Parathyroid adenoma (tissue), 2 donors: Measurements from ENCODE around the gene INMT.

Experiments
- H2AFZ ChIP-seq: fragments of 300-600 bp; sonication (generic); one replicate; pipeline ENCODE4 v1.7.0; 2017; ENCODE audit warnings: antibody characterized with exemption, mild to moderate bottlenecking
- H3K27ac ChIP-seq: fragments of 300-600 bp; sonication (generic); one replicate; pipeline ENCODE4 v1.7.0; 2017
- H3K27me3 ChIP-seq: fragments of 300-600 bp; sonication (generic); one replicate; pipeline ENCODE4 v1.7.0; 2017; ENCODE audit warnings: low read length; ENCODE audit not compliant: control insufficient read depth, insufficient read depth
- H3K36me3 ChIP-seq: fragments of 300-600 bp; sonication (generic); one replicate; pipeline ENCODE4 v1.7.0; 2017; ENCODE audit warnings: low read length; ENCODE audit not compliant: control insufficient read depth, insufficient read depth
- H3K4me1 ChIP-seq: fragments of 300-600 bp; sonication (generic); one replicate; pipeline ENCODE4 v1.7.0; 2017; ENCODE audit warnings: control low read depth
- H3K4me2 ChIP-seq: fragments of 300-600 bp; sonication (generic); one replicate; pipeline ENCODE4 v1.7.0; 2017; ENCODE audit warnings: low read length
- H3K4me3 ChIP-seq: fragments of 300-600 bp; sonication (generic); one replicate; pipeline ENCODE4 v1.7.0; 2017; ENCODE audit warnings: low read depth, low read length
- H3K79me2 ChIP-seq: fragments of 300-600 bp; sonication (generic); one replicate; pipeline ENCODE4 v1.7.0; 2017; ENCODE audit warnings: control low read depth
- H3K9ac ChIP-seq: fragments of 300-600 bp; sonication (generic); one replicate; pipeline ENCODE4 v1.7.0; 2017; ENCODE audit warnings: mild to moderate bottlenecking
- H3K9me3 ChIP-seq: fragments of 300-600 bp; sonication (generic); one replicate; pipeline ENCODE4 v1.7.0; 2017; ENCODE audit warnings: low read length; ENCODE audit not compliant: control insufficient read depth
- CTCF ChIP-seq: fragments of 300-600 bp; sonication (generic); IDR thresholded peaks from one replicate; pipeline ENCODE4 v1.7.0; 2017; ENCODE audit warnings: antibody characterized with exemption, mild to moderate bottlenecking
- donor health status: primary hyperparathyroidism.

INMT gene

GRCh38 chr7:30706316-30706715, 45.6 kb upstream of the INMT start:
- Histone ChIP-seq H3K27me3 (no peaks in the 10 kb centered on the region), H3K27ac (no peak overlapping the region), H3K4me3 (no peak overlapping the region), H3K9ac (no peak overlapping the region), H2AFZ (no peak overlapping the region), H3K79me2 (no peaks in the 10 kb centered on the region), H3K9me3 (no peaks in the 10 kb centered on the region), H3K4me2 (no peak overlapping the region), H3K4me1 (no peaks in the 10 kb centered on the region), H3K36me3 (no peaks in the 10 kb centered on the region)
- TF ChIP-seq CTCF = no peak

GRCh38 chr7:30706908-30707307, 45.0 kb upstream of the INMT start:
- no peak for TF ChIP-seq CTCF
- no peaks in the 10 kb centered on the region for H3K9me3 ChIP-seq
- no peaks in the 10 kb centered on the region for H3K4me1 ChIP-seq
- no peak overlapping the region for H3K4me2 ChIP-seq
- no peaks in the 10 kb centered on the region for H3K79me2 ChIP-seq
- H2AFZ ChIP-seq = no peak overlapping the region
- no peak overlapping the region for H3K9ac ChIP-seq
- no peak overlapping the region for H3K4me3 ChIP-seq
- no peaks in the 10 kb centered on the region for H3K27me3 ChIP-seq
- H3K36me3 ChIP-seq = no peaks in the 10 kb centered on the region
- H3K27ac ChIP-seq = no peak overlapping the region

- Histone ChIP-seq H3K9ac (no peak overlapping the region), H3K4me3 (no peak overlapping the region), H3K36me3 (no peaks in the 10 kb centered on the region), H3K27ac (no peak overlapping the region), H3K4me2 (no peak overlapping the region), H3K4me1 (no peaks in the 10 kb centered on the region), H3K79me2 (no peaks in the 10 kb centered on the region), H3K27me3 (no peaks in the 10 kb centered on the region), H2AFZ (no peak overlapping the region), H3K9me3 (no peaks in the 10 kb centered on the region)
- TF ChIP-seq CTCF = no peak
Observed at GRCh38 chr7:30707391-30708357, 44.3 kb upstream of the INMT start.

- H2AFZ ChIP-seq = no peak overlapping the region
- no peaks in the 10 kb centered on the region for H3K27me3 ChIP-seq
- H3K9me3 ChIP-seq = no peaks in the 10 kb centered on the region
- no peaks in the 10 kb centered on the region for H3K4me1 ChIP-seq
- H3K9ac ChIP-seq = no peak overlapping the region
- H3K36me3 ChIP-seq = no peaks in the 10 kb centered on the region
- no peak for TF ChIP-seq CTCF
- no peak overlapping the region for H3K4me3 ChIP-seq
- no peaks in the 10 kb centered on the region for H3K79me2 ChIP-seq
- H3K4me2 ChIP-seq = no peak overlapping the region
- H3K27ac ChIP-seq = no peak overlapping the region
Observed at GRCh38 chr7:30708412-30708811, 43.5 kb upstream of the INMT start.

GRCh38 chr7:30708983-30709382, 43.0 kb upstream of the INMT start:
- no peak overlapping the region for H3K27ac ChIP-seq
- H3K9ac ChIP-seq = no peak overlapping the region
- no peaks in the 10 kb centered on the region for H3K9me3 ChIP-seq
- H3K4me3 ChIP-seq = no peak overlapping the region
- TF ChIP-seq CTCF = no peak
- no peaks in the 10 kb centered on the region for H3K4me1 ChIP-seq
- no peak overlapping the region for H2AFZ ChIP-seq
- no peak overlapping the region for H3K4me2 ChIP-seq
- no peaks in the 10 kb centered on the region for H3K36me3 ChIP-seq
- H3K27me3 ChIP-seq = no peaks in the 10 kb centered on the region
- no peaks in the 10 kb centered on the region for H3K79me2 ChIP-seq
